IMR-90 (cell line): Measurements from ENCODE around the gene C1QTNF9B. TPM values are rescaled to one million over a fixed set of nuclear protein-coding genes. Genes with fewer than 3 reads are reported as not detected.

ENCODE experiments used
- ATAC-seq: fragments of 200-7000 bp; cut with Tn5 transposase; 2 replicates; pipeline ENCODE4 v1.9.1; 2020; ENCODE audit warnings: low read depth, mild to moderate bottlenecking, moderate library complexity
- BruUV-seq: library from RNA; stranded (reverse); fragments of 400-500 nt; replicated peaks from 2 replicates; lab custom pipeline; 2021; lab: Mats Ljungman, UMichigan
- CTCF ChIA-PET: fragments of 300-600 bp; formaldehyde crosslinking; extraction: SDS; loops from one replicate; lab custom pipeline; 2021; ENCODE audit warnings: antibody characterized with exemption; lab: Yijun Ruan, JAX
- POLR2A ChIA-PET: fragments of 300-600 bp; sonication (Branson Sonifier 250); formaldehyde crosslinking; loops from one replicate; lab custom pipeline; 2022; ENCODE audit warnings: antibody characterized with exemption; ENCODE audit not compliant: unreplicated experiment; lab: Charles Lee
- DNase-seq: peaks from one replicate; pipeline ENCODE4 v3.0.0; 2013
- H2AFZ ChIP-seq: replicated peaks from 2 replicates; pipeline ENCODE3; 2013; ENCODE audit warnings: low read length, mild to moderate bottlenecking; ENCODE audit not compliant: poor library complexity
- H2AK5ac ChIP-seq: 2 replicates; pipeline ENCODE4 v1.6.1; 2013; ENCODE audit warnings: low read depth, low read length, inconsistent platforms
- H2AK9ac ChIP-seq: replicated peaks from 2 replicates; pipeline ENCODE3; 2013; ENCODE audit warnings: mild to moderate bottlenecking, low read depth, low read length, moderate library complexity; ENCODE audit not compliant: poor library complexity
- H2BK120ac ChIP-seq: 2 replicates; pipeline ENCODE4 v1.6.1; 2013; ENCODE audit warnings: low read depth, low read length, inconsistent platforms
- H2BK15ac ChIP-seq: 3 replicates; pipeline ENCODE4 v1.6.1; 2013; ENCODE audit warnings: low read depth, low read length, inconsistent platforms
- H2BK20ac ChIP-seq: 2 replicates; pipeline ENCODE4 v1.6.1; 2013; ENCODE audit warnings: low read depth, mild to moderate bottlenecking, inconsistent platforms, low read length, moderate library complexity
- H2BK5ac ChIP-seq: 2 replicates; pipeline ENCODE4 v1.6.1; 2013; ENCODE audit warnings: mild to moderate bottlenecking, low read depth, low read length, inconsistent platforms; ENCODE audit not compliant: poor library complexity, severe bottlenecking
- H3K14ac ChIP-seq: replicated peaks from 2 replicates; pipeline ENCODE4 v1.6.1; 2013; ENCODE audit warnings: low read depth, low read length, inconsistent platforms
- H3K18ac ChIP-seq: 2 replicates; pipeline ENCODE4 v1.6.1; 2013; ENCODE audit warnings: low read depth, low read length, control low read depth
- H3K23ac ChIP-seq: 2 replicates; pipeline ENCODE4 v1.6.1; 2013; ENCODE audit warnings: low read depth, low read length, inconsistent platforms
- H3K27ac ChIP-seq: 2 replicates; pipeline ENCODE4 v1.5.1; 2013; ENCODE audit warnings: mild to moderate bottlenecking, control low read depth, low read length; ENCODE audit not compliant: insufficient read depth
- H3K27me3 ChIP-seq: 2 replicates; pipeline ENCODE4 v1.6.1; 2013; ENCODE audit warnings: low read length; ENCODE audit not compliant: control insufficient read depth, insufficient read depth
- H3K36me3 ChIP-seq: 2 replicates; pipeline ENCODE4 v1.6.1; 2013; ENCODE audit warnings: low read length, mixed read lengths; ENCODE audit not compliant: control insufficient read depth, insufficient read depth
- H3K4ac ChIP-seq: 2 replicates; pipeline ENCODE4 v1.6.1; 2013; ENCODE audit warnings: low read depth, low read length, inconsistent platforms
- H3K4me1 ChIP-seq: 2 replicates; pipeline ENCODE4 v1.6.1; 2013; ENCODE audit warnings: low read length, mixed read lengths; ENCODE audit not compliant: control insufficient read depth, insufficient read depth
- H3K4me2 ChIP-seq: 2 replicates; pipeline ENCODE4 v1.6.1; 2013; ENCODE audit warnings: low read depth, mild to moderate bottlenecking, control low read depth, low read length, moderate library complexity
- H3K4me3 ChIP-seq: 2 replicates; pipeline ENCODE4 v1.5.1; 2013; ENCODE audit warnings: low read depth, mild to moderate bottlenecking, control low read depth, low read length, moderate library complexity; ENCODE audit not compliant: insufficient read depth
- H3K56ac ChIP-seq: 2 replicates; pipeline ENCODE4 v1.6.1; 2013; ENCODE audit warnings: low read length, inconsistent platforms; ENCODE audit not compliant: insufficient read depth; ENCODE audit errors: extremely low read depth
- H3K79me1 ChIP-seq, 2 experiments: 2 replicates each; pipeline ENCODE4 v1.6.1; 2013; ENCODE audit warnings: low read length in 2 of 2, inconsistent platforms in 1 of 2, low read depth in 1 of 2
- H3K9ac ChIP-seq: 2 replicates; pipeline ENCODE4 v1.6.1; 2013; ENCODE audit warnings: low read depth, low read length, control low read depth
- H3K9me1 ChIP-seq: 2 replicates; pipeline ENCODE4 v1.6.1; 2013; ENCODE audit warnings: low read length, inconsistent platforms; ENCODE audit not compliant: insufficient read depth
- H3K9me3 ChIP-seq: 2 replicates; pipeline ENCODE4 v1.6.1; 2013; ENCODE audit warnings: low read length; ENCODE audit not compliant: control insufficient read depth, insufficient read depth
- H4K20me1 ChIP-seq: 2 replicates; pipeline ENCODE4 v1.6.1; 2013; ENCODE audit warnings: low read length, inconsistent platforms; ENCODE audit not compliant: insufficient read depth
- H4K5ac ChIP-seq: 2 replicates; pipeline ENCODE4 v1.6.1; 2013; ENCODE audit warnings: mild to moderate bottlenecking, low read depth, low read length, control low read depth
- H4K8ac ChIP-seq, 2 experiments: 2 replicates each; pipeline ENCODE4 v1.6.1; 2013; ENCODE audit warnings: low read depth in 2 of 2, low read length in 2 of 2, control low read depth in 1 of 2, inconsistent platforms in 1 of 2
- H4K91ac ChIP-seq: 2 replicates; pipeline ENCODE4 v1.6.1; 2013; ENCODE audit warnings: low read depth, low read length, inconsistent platforms; ENCODE audit not compliant: insufficient read depth
- MXI1 ChIP-seq: IDR thresholded peaks from 2 replicates; pipeline ENCODE4 v1.6.1; 2012; ENCODE audit warnings: low read depth, mild to moderate bottlenecking, low read length, moderate library complexity, borderline replicate concordance
- POLR2A ChIP-seq: IDR thresholded peaks from 2 replicates; pipeline ENCODE4 v1.6.1; 2012; ENCODE audit warnings: mild to moderate bottlenecking, low read depth, low read length
- RCOR1 ChIP-seq: IDR thresholded peaks from 2 replicates; pipeline ENCODE4 v1.6.1; 2012; ENCODE audit warnings: mild to moderate bottlenecking, low read length, improper control_type of control experiment; ENCODE audit not compliant: insufficient replicate concordance
- SMC3 ChIP-seq: fragments of 150-350 bp; IDR thresholded peaks from 2 replicates; pipeline ENCODE4 v1.6.1; 2016; ENCODE audit warnings: low read depth, mild to moderate bottlenecking, antibody characterized with exemption, low read length, moderate library complexity
- WGBS, 2 experiments: methylation state at CpG; one replicate each; pipeline versions ENCODE4 v1.1.5 to v1.1.7; 2013; ENCODE audit warnings: missing lambda C conversion rate in 2 of 2; ENCODE audit not compliant: insufficient read length in 1 of 2; ENCODE audit errors: extremely low coverage in 2 of 2; 5-methylcytosine and 5-hydroxymethylcytosine counted together
- dilution Hi-C: fragments of 300-500 bp; cut with HindIII; formaldehyde crosslinking; loops from one replicate; pipeline ENCODE4 v1.14.3; 2018; ENCODE audit warnings: low sequenced_read_pairs; ENCODE audit not compliant: unreplicated experiment
- in situ Hi-C: fragments of 300-500 bp; cut with MboI; formaldehyde crosslinking; loops from 3 replicates; pipeline ENCODE4 v1.14.3; 2019; ENCODE audit warnings: low sequenced_read_pairs, inconsistent platforms, mixed read lengths
- intact Hi-C: fragments of 100-400 bp; cut with micrococcal nuclease; formaldehyde crosslinking; loops from 2 replicates; pipeline ENCODE4 v1.10.0; 2022
- polyA plus RNA-seq, 3 experiments: library from polyadenylated mRNA; depleted of rRNA; stranded (reverse); fragments of >200 nt; gene quantifications; 2 replicates each; pipeline ENCODE4 v1.2.3, GENCODE V29; 2012; ENCODE audit warnings: low replicate concordance in 1 of 3
- total RNA-seq: library from RNA; depleted of rRNA; stranded (reverse); fragments of >200 nt; gene quantifications from 2 replicates; pipeline ENCODE4 v1.2.3, GENCODE V29; 2012

Gene C1QTNF9B
- total and polyA plus RNA-seq, 2 of the 4 experiments (the other 2 are of a cell fraction) = 0.72 to 1.1 TPM

- peak; percentile 31 for DNase-seq
- no peaks in the 10 kb centered on the region for H4K20me1 ChIP-seq
- in situ Hi-C loops = no loop called here
Measured at GRCh38 chr13:23922005-23922932, 25.0 kb upstream of the C1QTNF9B start.

More at GRCh38 chr13:23922005-23922932, 25.0 kb upstream of the C1QTNF9B start:
- no peak overlapping the region for H3K4ac ChIP-seq
- no peak overlapping the region for H3K9ac ChIP-seq
- CTCF ChIA-PET = interaction anchor here (0.6 to 1.0 kb wide), 4 partner anchors 38 to 824 kb away, joined by 3 to 7 read pairs (median 4); no protein-coding TSS in a partner anchor
- H2BK20ac ChIP-seq = no peak overlapping the region
- H3K4me2 ChIP-seq = no peak overlapping the region
- H2AK9ac ChIP-seq = no peak overlapping the region
- dilution Hi-C loops = no loop called here
- no peak overlapping the region for H3K27ac ChIP-seq
- peak overlapping the region; percentile 67 for H2AFZ ChIP-seq
- H4K8ac ChIP-seq = no peak overlapping the region
- H3K14ac ChIP-seq = no peak overlapping the region
- no peak overlapping the region for H2BK120ac ChIP-seq
- H3K4me3 ChIP-seq = no peak overlapping the region
- peak; percentile 24; the same call in 1 of the 2 replicates for ATAC-seq
- H3K56ac ChIP-seq = no peak overlapping the region
- H3K23ac ChIP-seq = no peak overlapping the region
- intact Hi-C loops = no loop called here
- no peak overlapping the region for H4K5ac ChIP-seq
- H3K9me1 ChIP-seq = no peaks in the 10 kb centered on the region
- H2AK5ac ChIP-seq = no peak overlapping the region
- H2BK15ac ChIP-seq = no peak overlapping the region; the same call in 2 of the 3 replicates
- BruUV-seq = no TSS peak
- H2BK5ac ChIP-seq = no peak overlapping the region
- POLR2A ChIA-PET = no interaction called here
- no peak overlapping the region for H3K18ac ChIP-seq
- H3K9me3 ChIP-seq = no peaks in the 10 kb centered on the region
- 87% methylated on average over 4 of the region's 5 CpGs; no CpG with 5 or more reads in 1 of the 2 experiments for WGBS, 2 experiments
- H3K4me1 ChIP-seq = peaks cover 2% of the 10 kb centered on the region; the same call in 1 of the 2 replicates
- TF ChIP-seq SMC3 (no peak), MXI1 (no peak), RCOR1 (no peak), POLR2A (no peak)
- H4K91ac ChIP-seq = no peak overlapping the region
- no peaks in the 10 kb centered on the region for H3K79me1 ChIP-seq
- no peaks in the 10 kb centered on the region for H3K36me3 ChIP-seq
- H3K27me3 ChIP-seq = no peaks in the 10 kb centered on the region
